Activated T-cell treated with anti-CD3 and anti-CD28 coated beads for 24 hours (primary cell): ENCODE data around the gene ANKK1.

Experiments used
- DNase-seq: peaks from one replicate; pipeline ENCODE4 v3.0.0-alpha.2; 2020; ENCODE audit warnings: low read depth

The ANKK1 gene

DNA sequence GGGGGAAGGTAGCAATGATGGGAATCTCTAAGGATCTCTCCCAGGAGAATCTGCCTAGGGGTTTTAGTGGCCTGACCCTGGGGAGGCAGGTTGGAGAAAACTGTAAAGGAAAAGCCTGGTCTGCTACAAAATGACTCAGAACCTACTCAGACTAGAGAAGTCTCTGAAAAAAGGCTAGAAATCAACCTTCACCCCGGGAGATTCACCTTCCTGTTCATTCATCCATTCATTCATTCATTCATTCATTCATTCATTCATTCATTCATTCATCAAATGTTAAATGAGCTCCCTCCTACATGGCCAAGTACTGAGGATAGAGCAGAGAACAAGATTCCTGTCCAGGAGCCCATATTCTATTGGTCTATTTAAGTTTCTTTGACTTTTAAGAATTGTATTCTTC is 8.9 kb upstream of the ANKK1 start:
- no peak for DNase-seq

DNA sequence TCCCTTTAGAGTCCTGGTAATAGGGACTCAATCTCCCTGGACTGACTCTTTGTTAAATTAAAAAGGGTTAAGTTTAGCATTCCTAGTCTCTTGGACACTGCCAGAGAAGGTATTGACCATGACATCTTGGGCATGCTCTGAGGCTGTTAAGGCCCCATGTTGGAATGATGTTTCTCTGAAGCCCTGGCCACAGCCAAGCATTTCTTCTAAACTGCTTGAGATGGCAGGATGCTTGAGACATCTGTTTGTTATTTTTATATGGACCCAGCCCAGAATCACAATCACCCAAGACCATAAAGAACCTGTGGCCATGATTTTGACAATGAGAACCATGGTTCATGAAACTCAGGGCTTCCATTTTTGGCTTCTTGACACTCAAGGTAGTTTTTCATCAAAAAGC is 5.5 kb upstream of the ANKK1 start:
- DNase-seq = no peak

DNA sequence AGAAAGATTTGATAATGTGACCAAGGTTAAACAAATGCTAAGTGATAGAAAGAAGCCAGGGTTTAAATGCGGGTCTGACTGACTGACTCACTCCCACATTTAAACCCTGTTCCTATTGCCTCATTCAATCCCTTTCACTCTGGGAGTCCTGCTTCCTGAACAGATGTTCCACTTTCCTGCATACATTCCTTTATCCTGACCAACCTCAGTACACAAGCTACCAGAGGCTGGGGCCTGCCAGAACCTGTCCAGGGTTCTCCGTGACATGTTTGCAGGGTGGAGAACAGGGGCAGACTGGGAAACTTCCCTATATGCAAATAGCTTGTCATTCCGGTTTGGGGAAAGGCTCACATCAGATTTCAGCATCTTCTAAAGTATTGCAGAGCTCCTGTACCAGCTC is 3.0 kb upstream of the ANKK1 start:
- no peak for DNase-seq

DNA sequence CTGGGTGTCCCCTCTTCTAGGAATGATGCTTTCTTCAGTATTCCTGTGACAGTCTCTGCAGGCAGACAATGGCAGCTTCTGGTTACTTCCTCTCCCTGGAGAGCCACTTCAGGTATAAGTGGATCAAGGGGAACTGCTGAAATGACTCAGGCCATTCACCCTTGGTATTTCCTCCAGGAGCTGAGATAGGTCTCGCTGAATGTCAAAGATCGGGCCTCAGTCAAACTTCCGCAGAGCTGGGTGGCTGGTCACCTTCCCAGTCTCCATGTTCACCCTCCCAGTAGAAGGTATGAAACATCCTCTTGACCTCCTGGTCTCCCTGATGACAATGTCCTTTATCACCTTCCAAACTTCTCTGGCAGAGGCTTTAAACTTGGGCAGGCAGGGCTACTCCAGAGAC is 1.8 kb upstream of the ANKK1 start:
- no peak for DNase-seq

DNA sequence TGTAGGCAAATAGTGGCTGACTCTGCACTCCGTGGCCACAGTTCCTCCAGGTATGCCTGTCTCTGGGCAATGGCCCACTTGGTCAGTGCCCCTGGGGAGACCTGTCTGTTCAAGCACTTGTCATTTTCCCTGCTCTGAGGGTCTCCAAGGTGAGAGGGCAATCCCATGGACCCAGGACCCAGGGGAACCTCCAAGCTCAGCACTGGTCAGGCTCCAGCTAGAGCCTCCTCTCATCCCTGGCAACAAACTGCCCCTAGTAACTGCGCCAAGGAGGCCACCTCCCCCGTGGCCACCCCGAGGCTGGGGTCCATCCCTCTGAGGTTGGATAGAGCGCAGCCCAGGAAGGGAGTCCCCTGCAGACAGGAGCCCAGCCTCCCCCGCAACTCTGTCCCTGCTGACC is 713 bp upstream of the ANKK1 start:
- DNase-seq = no peak

DNA sequence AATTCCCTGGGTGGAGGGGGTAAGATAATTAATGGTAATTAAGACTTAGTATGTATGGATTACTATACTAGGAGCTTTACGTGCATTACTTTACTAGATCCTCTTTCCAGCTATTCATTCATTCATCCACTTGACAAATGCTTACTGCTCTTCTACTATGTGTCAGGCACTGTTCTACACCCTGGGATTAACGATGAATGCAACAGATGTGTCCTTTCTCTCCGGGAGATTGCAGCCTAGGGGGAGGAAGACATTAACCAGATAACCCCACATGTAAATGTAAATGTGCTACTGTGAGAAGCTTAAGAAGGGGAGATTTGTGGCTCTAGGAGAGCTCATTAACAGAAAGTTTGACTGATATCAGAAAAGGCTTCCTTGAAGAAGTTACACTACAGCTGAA is 1.7 kb downstream of the ANKK1 start:
- DNase-seq = no peak

DNA sequence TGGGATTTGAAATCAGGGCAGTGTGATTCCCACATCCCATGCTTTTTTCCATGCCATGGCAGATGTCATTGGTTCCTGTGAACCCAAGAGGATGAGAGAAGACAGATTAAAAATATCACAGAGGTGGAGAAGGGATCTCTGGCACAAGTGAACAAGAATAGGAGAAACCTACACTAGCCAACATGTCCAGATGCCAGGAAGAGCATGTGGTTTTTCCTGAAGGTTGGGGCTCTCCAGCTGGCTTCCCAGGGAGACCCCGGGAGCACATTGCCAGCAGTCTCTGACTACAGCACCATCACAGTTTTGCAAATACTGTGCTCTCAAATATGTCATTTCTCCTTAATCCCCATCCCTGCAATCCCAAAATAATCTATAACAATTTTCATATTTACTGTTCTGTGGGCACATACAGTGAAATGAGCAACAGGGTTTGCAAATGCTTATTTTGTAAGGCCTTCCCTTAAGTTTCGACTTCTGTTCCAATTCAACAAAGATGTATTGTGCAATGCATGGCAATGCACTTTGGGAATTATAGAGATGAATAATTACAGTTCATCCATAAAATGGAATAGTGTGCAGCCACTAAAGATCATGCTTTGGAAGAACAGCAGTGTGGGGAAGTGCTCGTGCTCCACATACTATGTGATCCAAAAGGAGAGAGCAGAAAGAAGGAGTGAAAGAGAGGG is 4.8 kb downstream of the ANKK1 start:
- no peak for DNase-seq

DNA sequence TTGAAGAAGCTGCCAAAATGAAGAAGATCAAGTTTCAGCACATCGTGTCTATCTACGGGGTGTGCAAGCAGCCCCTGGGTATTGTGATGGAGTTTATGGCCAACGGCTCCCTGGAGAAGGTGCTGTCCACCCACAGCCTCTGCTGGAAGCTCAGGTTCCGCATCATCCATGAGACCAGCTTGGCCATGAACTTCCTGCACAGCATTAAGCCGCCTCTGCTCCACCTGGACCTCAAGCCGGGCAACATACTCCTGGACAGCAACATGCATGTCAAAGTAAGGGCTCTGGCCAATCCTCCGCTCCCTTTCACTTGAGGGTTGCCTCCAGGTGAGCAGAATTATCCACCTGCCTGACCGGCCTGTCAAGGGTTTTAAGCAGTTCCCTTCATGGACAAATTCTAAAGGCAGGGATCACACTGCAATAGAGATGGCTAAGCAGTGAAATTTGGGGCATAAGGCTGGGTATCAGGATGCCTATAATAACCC is 6.0 kb downstream of the ANKK1 start:
- DNase-seq = no peak

DNA sequence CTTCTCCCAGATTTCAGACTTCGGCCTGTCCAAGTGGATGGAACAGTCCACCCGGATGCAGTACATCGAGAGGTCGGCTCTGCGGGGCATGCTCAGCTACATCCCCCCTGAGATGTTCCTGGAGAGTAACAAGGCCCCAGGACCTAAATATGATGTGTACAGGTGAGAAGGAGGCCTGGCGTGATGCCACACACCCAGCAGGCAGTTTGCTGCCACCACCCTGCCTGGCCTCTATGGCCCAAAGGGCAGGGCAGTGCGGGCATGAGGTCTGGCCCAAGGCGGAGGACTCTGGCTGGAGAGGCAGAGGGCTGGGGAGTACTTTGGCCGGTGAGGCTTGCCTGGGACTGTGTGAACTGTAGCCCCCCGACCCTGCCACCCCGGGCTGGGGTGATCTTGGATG is 7.3 kb downstream of the ANKK1 start:
- DNase-seq = no peak

DNA sequence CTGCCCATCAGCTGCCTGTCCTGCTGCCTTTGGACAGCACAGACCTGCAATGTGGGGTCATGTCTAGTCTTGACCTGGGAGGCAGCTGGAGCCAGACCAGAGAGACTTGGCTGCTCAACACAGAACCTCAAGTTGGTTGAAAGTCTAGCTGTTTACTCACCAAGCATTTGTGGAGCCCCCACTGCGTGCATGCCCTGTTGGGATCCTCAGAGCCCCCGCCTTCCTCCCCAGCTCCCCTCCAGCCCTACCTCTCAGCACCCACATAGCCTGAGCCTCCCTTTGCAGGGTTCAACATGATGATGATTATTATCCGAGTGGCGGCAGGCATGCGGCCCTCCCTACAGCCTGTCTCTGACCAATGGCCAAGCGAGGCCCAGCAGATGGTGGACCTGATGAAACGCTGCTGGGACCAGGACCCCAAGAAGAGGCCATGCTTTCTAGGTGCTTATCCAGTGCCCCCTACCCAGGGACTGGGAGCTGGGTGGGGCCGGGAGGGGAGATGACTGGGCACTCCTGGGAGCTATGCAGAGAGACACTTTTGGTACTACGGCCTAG is 8.3 kb downstream of the ANKK1 start:
- no peak for DNase-seq

DNA sequence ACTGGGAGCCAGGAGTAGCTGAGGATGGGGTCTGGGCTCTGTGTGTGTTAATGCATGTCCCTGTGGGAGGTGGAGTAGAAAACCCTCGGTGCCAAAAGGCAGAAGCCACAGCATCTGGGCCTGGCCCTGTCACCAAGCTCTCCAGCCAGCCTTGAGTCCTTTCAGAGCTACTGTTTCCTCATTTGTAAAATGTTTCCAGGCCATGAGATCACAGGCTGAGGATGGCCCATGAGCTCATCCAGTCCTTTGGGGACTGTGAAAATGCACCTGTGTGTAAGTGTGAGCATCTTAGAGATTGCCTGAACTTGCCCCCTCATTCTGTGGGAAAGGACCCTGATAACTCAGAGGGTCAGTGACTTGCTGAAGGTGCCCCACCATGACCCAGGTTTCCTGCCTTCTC is 9.1 kb downstream of the ANKK1 start:
- DNase-seq = no peak

DNA sequence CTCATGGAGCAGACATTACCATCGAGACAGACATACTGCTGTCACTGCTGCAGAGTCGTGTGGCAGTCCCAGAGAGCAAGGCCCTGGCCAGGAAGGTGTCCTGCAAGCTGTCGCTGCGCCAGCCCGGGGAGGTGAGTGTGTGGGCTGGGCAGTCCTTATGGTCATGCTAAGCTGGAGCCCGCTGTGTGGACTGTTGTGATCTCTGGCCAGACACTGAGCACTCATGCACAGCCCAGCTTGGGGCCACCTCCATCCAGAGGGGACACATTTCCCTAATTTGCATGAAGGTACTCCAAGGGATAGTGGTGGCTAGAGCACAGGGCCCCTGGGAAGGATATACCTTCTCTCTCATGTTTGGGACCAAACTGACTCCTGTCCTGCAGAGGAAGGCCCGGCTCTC is 9.6 kb downstream of the ANKK1 start:
- no peak for DNase-seq

DNA sequence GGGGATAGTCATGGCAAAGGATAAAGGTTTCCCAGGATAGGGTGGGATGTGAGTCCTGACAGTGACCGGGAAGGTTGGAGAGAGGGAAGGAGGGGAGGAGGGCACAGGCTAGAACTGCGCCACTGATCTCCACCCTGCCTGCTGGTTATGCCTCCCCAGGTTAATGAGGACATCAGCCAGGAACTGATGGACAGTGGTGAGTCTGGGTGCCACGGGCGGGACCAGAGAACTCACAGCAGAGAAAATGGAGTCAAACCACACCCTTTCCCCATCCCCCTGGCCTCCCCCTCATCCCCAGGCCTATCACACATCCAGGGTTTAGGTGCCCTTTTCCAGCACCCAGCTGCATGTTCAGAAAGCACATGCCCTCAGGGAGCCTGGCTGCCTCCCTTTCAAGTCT is 10.2 kb downstream of the ANKK1 start:
- no peak for DNase-seq

DNA sequence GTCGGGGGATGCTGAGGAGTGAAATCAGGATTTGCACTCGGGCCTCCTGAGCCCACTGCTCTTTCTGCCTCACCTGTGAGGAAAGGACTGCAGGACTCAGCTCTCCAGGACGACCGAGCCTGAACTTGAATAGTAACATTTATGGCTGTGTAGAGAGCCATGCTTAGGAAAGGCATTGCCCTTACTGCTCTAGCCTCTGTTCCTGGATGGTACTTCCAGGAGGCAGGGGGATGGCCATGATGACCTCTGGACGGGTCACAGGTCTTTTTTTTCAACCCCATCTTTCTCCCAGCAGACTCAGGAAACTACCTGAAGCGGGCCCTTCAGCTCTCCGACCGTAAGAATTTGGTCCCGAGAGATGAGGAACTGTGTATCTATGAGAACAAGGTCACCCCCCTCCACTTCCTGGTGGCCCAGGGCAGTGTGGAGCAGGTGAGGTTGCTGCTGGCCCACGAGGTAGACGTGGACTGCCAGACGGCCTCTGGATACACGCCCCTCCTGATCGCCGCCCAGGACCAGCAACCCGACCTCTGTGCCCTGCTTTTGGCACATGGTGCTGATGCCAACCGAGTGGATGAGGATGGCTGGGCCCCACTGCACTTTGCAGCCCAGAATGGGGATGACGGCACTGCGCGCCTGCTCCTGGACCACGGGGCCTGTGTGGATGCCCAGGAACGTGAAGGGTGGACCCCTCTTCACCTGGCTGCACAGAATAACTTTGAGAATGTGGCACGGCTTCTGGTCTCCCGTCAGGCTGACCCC is 11.3 kb downstream of the ANKK1 start:
- no peak for DNase-seq

DNA sequence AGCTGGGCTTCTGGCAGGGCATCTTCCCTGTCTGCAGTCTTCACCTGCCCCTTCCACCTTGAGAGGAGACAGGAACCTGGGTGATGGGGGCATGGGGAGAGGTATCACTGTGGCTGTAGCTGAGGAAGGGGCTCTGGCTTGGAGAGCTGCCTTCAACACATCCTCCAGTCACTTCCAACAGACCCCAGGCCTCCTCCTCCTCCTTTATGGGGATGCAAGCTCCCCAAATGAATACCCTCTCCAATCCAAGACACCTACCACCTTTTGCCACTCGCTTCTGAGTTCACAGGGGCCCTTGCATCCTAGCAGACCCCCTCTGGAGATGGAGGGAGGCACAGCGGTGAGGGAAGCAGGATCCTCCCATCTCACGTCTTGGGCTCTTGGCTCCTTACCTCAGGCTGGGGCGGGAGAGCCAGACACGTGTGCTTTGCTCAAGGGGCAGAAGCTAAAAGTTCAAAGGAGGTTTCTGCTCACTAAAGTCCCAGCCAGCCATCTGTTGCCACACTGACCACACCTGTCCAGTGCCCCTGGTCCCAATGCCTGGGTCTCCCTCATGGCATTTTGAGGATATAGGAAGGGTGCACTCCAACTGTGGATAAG is 13.2 kb downstream of the ANKK1 start:
- DNase-seq = no peak

DNA sequence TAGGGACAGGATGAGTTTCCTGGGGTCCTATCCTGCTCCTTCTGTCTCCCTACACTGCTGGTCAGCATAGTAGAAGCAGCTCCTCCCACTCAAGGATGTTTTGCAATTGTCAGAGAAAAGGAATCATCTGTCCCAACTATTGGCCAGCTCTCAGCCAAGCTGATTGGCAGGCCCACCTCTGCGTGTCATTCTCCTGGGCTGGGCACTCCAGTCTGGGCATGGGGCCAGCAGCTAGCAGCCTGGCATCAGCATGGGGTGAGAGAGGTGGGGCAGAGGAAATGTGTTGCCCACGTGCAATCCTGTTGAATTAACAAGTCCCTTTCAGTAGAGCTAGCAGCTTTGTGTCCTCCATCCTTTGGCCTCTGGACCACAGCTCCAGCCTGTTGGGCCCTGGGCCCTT is 14.1 kb downstream of the ANKK1 start:
- no peak for DNase-seq

DNA sequence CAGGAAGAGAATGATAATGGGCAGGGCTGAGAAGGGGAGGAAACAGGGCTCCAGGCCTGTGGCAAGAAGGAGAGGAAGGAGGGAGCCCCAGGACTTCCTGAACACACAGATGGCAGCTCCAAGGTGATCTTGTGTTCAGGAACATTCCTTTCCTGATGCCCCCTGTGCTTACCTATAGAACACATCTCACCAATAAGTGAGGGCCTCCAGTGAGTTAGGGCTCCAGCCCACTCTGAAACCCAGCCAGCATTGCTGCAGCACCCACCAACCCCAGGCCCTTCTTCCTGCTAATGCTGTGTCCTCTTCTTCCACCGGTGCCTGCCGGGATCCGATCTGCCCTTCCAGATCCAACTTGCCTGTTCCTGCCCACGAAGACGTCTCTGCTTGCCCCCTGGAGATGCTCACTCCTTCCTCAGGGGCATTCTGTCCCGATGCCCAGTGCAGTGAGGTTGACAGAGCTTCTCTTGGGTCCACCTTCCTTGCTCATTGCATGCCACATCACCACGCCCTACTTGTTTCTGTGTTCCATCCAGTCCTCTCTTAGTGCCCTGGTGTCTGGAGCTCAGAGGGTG is 17.4 kb downstream of the ANKK1 start:
- no peak for DNase-seq

DNA sequence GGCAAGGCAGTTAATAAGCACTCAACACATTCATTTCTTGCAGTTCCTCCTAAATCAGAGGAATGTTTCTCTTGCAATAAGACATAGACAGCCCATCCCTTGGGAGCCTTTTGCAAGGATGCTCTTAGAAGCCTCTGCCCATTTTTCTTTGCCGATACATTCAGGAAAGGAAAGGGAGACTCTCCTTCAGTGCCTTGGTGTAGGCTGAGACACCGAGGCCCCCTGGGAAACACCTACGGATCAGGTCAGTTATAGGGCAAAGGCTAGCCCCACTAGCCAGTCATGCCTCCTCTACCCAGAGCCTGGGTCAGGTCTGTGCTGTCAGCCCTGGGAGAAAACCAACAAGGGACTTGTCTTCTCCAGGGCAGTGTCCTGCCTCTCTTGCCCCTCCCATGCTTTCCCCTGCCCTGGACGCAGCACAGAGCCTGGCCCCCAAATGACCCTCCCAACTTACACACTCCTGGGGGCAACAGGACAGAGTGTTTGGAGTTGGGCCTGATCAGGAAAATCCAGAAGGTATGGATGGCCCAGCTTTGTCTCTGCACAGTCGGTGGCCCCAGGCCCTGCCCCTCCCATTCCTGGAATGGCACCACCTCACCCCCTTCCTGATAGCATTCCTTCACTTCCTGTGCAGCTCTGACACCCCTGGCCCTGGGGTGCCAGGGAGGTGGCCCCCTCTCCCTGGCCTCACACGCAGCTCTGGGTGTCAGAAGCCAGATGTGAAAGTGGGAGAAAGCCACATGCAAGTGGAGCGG is 18.3 kb downstream of the ANKK1 start:
- no peak for DNase-seq

DNA sequence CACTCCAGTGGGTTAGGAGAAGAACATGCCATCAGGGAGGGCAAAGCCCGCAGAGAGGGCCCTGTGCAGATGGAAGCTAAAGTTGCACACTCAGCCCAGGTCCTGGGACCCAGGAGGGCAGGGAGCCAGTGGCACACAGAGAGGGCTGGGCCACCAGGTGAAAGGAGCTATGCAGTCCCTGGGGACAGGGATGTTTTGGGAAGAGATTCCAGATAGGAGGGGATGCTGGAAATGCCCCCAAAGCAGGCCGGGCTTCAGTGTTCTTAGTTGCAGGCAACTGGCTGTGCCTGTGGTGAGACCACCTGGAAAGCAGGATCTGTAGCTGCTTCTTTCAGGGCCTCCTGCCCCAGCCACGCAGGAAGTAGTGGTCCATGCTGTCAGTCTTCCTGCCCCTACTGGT is 19.6 kb downstream of the ANKK1 start:
- no peak for DNase-seq

DNA sequence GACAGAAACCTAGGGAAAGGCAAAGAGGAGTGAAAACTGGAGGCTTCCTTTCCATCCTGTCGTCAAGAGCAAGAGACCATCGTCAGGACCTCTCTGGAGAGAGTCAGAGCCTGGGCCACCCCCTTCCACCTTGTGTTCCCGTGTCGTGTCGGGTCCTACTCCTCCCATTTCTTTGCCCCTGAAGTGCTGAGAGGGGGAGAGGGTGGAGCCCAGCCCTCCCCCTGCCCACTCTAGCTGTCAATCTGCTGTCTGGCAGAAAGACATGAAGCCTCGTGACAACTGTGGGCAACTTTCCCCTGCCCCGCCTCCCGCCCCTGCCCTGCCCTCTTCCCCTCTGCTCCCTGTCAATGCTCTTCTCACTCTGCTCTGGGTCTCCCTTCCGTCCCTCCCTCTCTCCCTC is 20.6 kb downstream of the ANKK1 start:
- DNase-seq = no peak

DNA sequence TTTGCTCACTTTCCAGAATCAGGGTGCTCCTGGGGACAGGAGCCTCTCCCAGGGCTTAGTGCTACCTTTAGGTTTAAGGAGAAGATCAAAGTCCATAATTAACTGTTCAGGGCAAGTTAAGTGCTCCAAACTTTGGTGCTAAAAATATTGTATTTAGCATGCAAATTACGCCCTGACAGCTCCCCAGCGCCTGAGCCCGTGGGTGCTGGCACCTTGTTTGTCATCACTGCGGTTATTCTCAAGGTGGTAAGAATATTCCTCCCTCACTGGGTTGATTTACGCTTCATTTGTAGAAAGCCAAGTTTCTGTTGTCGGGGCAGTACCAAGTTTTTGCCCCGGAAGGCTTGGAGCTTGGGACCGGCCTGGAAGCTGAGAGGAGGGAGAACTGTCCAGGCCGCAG is 21.3 kb downstream of the ANKK1 start:
- DNase-seq = no peak

DNA sequence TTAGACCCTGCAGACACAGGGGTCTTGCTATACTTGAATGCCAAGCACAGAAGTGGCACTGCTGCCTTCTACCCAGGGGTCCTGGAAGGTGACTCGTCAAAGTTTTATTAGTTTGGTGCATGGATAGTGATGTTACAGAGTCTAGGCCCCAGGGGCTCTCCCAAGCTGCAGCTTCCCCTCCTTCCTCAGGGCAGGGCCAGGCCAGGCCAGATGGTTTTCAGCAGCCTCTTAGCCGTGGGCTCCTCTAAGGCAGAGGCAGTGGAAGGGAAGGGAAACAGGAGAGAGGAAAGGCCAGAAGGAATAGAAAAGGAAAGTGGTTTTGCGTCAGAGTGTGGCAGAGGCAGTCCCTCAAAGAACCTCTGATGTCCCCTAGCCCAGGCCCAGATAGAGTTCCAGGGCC is 21.9 kb downstream of the ANKK1 start:
- no peak for DNase-seq
